Skeletal muscle cell (primary cell): ENCODE data around the gene LAMB1.

Experiments
- DNase-seq: peaks from one replicate; pipeline ENCODE4 v3.0.0-alpha.2; 2010; ENCODE audit warnings: low read depth
- H3K4me3 ChIP-seq: 2 replicates; pipeline ENCODE4 v1.5.1; 2011; ENCODE audit warnings: low read depth, mild to moderate bottlenecking, control low read depth, low read length, moderate library complexity

The LAMB1 gene

DNA sequence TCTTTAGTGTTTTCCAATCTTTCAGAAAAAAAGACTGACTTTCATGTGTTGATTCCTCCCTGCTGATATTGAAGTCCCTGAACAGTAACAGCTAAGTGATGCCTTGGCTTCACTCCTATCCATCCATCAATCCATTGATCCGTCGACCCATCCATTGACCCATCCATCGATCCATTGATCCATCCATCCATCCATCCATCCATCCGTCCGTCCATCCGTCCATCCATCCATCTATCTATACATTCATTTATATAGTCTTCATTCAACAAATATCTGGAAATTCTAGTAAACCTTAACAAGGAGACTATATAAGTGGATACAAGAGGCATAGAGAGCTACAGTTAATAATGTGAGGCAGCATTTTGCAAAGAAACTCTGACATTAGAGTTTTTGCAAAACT, 21.6 kb upstream of the LAMB1 start:
- no peak overlapping the region for H3K4me3 ChIP-seq
- no peak for DNase-seq

DNA sequence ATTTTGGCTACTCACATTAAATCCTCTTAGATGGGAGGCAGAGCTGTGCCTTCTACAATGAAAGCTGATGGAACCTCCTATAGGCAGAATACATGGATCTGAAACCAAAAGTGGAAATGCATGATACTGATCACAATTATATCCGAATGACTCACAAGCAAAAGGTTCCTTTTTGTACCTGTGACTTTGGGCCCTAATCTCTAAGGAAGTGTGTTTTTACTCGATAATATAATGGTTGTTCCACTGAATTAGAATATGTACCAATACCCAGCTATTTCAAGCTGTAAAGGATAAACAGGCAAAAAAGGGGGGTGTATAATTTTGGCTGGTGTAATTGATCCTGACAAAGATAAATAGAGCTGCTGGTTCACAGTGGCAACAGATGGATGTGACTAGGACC, 17.6 kb upstream of the LAMB1 start:
- H3K4me3 ChIP-seq: no peak overlapping the region
- no peak for DNase-seq

DNA sequence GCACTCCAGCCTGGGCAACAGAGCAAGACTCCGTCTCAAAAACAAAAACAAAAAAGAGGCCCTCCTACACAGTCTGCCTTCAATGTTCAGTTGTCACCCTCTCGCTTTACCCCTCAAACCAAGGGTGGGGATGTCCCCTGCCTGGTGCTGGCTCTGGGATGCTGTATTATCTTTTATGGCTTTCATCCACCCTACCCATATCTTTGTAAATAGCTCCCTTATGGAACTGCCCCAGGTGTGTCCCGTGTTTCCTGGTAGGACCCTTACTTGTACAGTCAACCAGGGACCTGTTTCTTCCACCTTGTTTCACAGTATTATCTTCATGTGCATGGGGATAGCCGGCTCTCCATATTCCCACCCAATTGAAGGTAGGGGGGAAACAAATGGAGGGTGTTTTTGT, 15.7 kb upstream of the LAMB1 start:
- H3K4me3 ChIP-seq: no peak overlapping the region
- no peak for DNase-seq

DNA sequence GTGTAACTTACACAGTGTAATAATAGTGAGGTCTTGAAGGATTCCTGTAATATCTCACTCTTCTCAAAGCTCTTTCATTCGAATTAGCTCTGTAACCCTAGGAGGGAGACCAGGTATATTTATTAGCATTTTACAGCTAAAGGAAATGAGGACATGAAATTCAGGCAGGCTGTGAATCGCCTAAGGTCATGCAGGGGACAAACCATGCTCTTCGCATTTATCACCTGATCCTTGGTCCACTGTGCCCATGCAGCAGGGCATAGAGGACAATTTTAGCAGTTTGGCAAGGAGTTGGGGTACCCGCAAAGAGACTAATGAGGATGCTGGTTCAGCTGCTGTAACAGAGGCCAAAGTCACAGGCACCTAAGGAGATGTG, 14.8 kb upstream of the LAMB1 start:
- no peak overlapping the region for H3K4me3 ChIP-seq
- no peak for DNase-seq

DNA sequence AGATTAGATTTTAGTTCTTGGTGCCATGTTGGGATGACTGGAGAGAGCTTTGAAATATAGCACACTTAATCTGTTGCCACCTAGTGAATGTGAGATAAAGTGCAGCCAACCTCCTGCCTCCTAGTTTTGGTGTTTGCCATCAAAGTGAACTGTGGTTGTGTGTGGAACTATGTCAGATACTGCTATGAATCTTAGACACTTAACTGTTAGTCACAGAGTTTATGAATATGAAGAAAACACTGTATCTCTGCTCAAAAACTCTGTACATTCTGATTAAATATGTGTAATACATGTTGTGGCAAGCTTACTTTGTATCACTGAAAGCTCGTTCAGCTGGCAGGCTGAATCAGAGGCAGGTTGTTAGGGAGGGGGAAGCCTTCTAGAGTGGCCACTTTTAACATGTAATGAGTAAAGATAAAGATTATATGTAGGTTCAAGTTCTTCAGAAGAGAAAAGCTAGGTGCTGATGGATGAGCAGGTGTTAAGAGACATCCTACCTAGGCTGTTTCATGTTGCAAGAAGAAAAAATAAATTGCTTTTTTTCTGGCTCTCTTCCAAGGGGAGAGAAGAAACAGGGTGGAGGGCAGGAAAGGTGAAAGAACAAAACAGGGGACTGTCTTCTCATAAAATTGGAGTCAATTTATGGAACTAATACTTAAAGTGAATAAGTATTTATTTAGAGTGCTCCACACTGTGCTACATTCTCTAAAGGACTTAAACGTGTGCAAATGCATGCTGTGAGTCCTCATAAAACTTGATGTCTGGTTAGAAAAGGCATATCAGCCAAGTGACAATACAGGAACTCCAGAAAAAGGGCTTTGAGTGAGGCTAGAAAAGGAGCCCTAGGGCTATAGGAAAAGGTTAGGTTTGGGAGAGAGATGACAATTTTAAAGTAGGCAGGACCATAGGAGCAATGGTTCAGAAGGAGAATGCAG, 14.1 kb upstream of the LAMB1 start:
- no peak overlapping the region for H3K4me3 ChIP-seq
- no peak for DNase-seq

DNA sequence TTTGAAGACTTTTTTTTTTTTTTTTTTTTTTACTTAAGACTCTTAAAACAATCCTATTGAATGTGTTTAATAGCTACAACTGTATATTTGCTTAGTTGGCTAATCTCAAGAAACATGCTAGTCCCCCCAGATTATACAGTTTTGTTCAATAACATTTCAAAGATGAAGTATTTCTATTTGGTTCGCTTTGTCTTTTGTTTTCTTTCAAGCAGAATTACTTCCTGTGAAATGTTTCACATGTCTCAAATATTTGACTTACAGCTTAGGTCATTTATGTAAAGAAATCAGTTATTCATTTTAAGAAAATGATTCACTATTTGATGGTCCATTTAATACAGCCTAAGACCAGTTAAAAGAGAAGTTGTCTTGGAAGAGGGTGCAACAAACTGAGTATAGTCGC, 12.8 kb upstream of the LAMB1 start:
- DNase-seq: no peak

DNA sequence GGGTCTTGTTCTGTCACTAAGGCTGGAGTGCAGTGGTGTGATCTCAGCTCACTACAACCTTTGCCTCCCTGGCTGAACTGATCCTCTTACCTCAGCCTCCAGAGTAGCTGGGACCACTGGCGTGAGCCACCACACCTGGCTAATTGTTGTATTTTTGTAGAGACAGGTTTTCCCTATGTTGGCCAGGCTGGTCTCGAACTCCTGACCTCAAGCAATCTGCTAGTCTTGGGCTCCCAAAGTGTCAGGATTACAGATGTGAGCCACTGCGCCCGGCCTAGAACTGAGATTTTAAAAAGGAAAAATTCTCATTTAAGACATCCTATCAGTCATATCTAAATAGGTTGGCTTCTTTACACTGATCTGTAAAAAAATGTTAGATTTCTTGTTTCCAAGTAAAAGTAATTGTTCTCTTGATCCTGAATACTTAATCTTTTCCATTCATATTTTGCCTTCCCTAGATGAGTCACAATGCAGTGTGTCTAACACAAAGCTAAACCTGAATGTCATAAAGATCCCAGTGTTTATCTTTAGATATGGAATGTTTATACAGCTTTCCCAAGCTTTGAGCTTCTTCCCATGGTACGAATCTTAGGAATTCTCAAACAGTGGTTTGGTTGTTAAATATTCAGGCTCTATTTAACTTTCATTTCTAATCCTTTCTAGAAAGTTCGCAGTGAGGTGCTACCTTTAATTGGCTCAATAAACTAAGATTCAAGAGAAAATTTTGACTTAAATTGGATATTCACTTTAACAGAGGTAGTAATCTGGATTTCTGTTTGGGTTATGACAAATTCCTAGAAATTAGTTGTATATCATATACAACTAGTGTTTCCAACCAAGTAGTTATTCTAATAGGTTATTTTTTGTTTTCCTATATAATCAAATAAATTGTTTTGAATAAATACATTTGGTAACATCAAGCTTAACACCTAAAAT, 12.1 kb upstream of the LAMB1 start:
- no peak overlapping the region for H3K4me3 ChIP-seq
- DNase-seq: no peak

More for the DNA sequence above, 12.8 kb upstream of the LAMB1 start:
- H3K4me3 ChIP-seq: no peak overlapping the region

DNA sequence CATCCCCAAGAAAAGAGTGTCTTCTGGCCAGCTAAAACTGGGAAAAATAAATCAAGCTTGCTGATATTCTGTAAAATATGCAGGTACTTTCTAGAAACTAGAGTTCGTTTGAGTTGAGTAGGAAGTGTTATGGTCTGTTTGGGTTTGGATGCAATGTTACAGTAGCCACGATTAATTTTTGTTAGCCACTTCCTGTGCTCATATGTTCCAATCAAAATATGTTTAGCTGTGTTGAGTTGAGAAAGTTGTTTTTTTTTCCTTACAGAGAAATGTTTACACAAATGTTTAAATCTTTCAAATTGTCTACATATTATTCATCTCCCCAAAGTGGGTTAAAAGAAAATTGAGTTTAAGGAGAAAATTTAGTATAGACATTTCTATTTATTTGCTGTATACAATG, 11.3 kb upstream of the LAMB1 start:
- DNase-seq: no peak
- no peak overlapping the region for H3K4me3 ChIP-seq

DNA sequence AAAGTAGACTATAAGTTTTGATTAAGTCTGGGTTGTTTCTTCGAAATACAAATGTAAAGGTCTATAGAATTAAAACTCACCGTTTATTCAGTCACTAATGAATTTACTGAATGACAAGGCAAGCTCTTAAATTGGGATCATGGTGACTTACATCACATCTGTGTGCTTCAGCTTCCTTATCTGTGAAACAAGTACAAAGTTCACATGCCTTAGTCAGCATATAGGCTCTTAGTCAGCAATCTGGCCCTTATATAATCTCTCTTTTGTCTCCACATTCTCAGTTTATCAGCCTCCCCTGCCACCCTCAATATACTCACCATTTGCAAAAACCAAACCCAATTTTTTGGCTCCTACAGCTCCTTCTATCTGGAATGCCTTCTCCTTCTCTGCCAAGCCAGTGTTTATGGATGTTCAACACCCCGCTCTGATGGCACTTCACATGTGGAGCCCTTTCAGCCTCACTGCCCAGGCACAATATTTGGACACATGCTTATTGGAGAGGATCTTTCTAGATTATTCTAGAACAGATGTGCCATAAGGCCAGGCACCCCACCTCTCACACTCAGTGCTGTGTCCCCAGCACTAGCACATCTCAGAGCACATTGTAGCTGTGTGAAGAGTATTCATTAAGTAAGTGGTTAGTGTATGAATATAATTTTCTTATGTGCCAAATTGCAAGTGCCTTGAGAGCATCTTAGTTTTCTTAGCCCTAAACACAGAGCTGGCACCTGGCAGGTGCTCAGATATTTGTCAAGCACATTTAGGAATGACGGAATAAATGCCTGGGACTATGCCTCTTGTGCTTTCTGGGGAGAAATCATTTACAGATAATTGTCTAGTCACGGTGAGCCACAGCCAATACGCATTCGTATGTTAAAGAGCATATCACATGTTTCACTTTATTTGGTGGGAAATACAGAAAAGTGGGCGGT, 9.8 kb upstream of the LAMB1 start:
- DNase-seq: no peak

DNA sequence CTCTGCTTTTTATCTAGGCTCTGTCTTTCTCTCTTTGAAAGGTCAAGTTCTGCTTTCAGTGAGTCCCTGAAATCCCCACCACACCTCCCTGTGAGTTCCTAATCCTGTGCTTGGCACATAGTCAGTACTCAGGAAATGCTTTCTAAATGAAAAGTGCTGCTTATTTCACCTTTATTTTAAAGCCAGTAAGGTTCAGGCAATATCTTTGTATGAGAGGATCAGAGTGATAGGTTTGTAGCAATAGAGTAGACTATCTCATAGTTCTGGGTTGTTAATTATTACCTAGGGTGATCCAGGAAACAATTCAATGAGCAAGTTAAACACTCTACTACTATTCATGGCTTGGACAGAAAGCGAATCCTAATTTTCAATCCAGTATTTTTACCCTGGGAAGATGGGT, 7.4 kb upstream of the LAMB1 start:
- DNase-seq: no peak
- no peak overlapping the region for H3K4me3 ChIP-seq

More for the DNA sequence above, 9.8 kb upstream of the LAMB1 start:
- no peak overlapping the region for H3K4me3 ChIP-seq

DNA sequence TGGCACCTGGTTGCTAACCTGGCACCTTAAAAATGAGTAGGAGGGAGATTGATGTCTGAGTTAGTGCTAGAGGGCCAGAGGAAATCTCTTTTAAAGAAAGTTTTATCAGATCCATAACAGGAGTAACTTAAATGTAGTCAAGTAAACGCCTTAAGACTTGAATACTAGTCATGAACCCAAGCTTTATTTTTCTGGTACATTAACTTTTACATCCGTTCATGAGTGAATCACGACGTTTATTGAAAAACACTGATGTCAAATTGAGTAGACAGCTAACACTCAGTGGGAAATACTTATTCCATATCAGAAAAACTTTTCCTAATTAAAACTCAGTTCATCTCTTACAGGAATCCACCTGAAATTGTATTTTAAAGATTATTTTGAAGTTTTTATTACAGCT, 6.9 kb upstream of the LAMB1 start:
- no peak overlapping the region for H3K4me3 ChIP-seq
- DNase-seq: no peak

DNA sequence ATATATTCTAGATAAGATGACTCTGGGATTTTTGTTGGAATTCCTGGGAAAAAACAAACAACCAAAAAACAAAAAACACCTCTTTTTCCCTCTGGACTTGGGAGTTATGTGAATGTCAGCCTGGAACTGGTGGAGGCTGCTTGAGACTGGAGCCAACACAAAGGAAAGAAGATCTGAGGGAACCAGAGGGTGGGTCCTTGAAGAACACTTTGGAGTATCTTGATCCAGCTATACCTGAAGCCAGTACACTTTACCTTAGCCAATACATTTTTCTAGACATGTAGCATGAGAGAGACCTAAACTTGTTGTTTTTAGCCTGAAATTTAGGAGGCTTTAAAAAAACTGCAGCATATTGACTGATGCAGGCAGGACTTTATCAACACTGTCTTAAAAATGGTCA, 5.9 kb upstream of the LAMB1 start:
- H3K4me3 ChIP-seq: no peak overlapping the region
- DNase-seq: no peak

DNA sequence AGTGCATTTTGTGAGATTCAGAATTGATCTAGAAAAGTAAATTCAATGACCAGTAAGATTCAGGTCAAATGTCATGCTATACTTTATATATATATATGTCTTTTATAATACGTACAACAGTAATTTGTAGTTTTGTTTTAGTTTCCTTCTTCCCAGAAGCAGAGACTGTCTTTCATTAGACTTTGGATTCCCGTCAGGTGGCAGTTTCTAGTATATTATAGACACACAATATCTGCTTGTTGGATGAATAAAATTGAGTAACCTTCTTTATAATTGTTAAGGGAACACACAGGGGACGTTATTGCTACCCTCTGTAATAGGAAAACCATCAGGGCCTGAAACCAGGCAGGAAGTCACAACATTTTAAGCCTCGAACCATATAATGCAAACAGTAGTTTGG, 5.3 kb upstream of the LAMB1 start:
- no peak for DNase-seq
- no peak overlapping the region for H3K4me3 ChIP-seq

DNA sequence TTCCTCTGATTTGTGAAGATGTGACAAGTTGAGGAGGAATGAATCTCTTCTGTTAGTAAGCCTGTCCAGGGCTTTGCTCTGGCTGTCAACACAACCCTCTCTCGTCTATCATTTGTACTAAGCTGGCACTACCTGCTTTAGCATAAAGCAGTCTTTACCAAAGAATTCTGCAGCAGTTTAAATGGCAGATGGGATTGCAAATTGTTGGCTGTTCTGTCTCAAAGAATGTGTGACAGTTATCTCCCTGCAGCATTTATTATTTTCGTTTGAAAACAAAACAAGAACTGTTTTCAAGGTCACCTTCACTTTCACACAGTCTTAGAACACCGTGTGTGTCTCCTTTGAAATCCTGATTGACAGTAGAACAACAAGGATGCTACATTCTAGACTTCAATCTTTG, 4.8 kb upstream of the LAMB1 start:
- no peak for DNase-seq
- H3K4me3 ChIP-seq: no peak overlapping the region

DNA sequence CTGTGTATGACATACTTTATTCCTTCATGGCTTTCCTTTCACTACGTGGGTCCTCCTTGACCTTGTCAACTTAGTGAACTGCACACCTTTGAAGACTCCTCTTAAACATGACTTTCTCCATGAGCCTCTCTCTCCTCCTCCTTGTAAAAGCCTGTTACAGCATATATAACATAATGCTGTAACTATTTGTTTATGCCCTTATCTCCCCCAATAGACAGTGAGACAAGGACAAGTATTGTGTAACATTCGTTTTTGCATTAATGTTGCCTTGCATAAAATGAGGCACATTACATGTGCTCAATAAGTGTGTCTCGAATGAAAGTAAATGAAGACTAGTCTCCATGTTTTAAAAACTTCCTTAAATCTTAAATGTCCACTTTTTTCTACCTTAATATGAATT, 4.3 kb upstream of the LAMB1 start:
- no peak for DNase-seq

DNA sequence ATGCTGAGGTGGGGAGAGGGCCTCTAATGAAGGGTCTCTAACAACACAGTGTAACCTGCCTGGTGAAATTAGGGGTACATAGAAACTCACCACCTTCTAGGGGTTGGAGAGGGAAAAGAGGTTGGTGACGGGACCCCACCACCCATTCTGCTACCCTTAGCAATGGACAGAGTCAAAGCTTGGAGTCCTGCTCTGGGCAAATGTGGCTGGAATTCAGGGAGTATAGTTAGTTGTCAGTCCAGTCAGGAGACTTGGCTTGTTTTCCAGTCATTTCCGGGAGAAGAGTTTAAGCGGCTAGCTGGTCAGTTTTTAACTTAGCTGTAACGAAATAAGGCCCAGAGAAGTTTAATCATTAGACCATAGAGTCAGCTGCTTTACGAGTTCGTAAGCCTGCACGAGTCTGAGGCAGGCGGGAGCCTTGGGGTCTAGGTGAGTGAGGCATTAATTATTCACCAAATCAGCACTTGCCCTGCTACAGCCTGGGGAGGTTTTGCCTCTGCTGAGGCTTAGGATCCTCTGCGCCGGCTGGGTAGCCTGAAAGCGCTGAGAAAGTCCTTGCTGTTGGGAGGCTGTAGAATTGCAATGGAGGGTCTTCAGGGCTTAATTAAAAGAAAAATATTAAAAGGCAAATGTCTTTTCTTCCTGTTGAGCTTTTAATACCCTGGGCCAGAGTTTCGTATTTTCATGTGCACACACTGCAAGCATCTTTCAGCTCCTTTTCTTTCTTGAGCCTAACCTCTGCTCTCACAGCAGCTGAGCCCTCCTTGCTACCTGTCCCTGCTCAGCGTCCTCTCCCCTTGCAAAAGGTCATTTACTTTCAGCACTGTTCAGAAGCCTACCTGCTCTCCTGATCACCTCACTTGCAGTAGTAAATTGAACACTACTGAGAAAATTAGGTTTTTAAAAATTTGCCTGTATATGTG, 1.5 kb upstream of the LAMB1 start:
- DNase-seq: no peak
- no peak overlapping the region for H3K4me3 ChIP-seq

More for the DNA sequence above, 4.3 kb upstream of the LAMB1 start:
- H3K4me3 ChIP-seq: no peak overlapping the region

DNA sequence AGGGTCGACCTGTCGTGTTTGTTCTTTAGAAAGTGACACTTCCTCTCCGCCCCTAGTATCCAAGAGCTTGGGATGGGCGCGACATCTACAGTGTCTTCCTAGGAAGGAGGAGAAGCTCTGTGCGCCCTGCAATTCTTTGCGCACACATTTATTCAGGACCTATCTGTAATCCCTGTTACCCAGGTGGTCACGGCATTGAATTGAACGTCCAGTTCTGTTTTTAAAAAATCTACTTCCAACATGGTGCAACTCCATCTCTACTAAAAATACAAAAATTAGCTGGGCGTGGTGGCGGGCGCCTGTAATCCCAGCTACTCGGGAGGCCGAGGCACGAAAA, 606 bp upstream of the LAMB1 start:
- H3K4me3 ChIP-seq: peak overlapping the region; percentile 93
- no peak for DNase-seq
